Uterus (tissue), 2 donors: ENCODE data around the gene MAGEA11.
"Not testable (repeated sequence)": the region's sequence is repeated elsewhere in the genome, so short reads cannot be mapped to it uniquely, and the experiment has no call there.

Source experiments
- CTCF ChIP-seq, 4 experiments: fragments of 200-600 bp in 2 of 4; fragments of 450-650 bp in 2 of 4; sonication (generic) in 2 of 4; IDR thresholded peaks; one replicate each; pipeline ENCODE4 v1.5.1; 2016 to 2019; ENCODE audit warnings: antibody characterized with exemption in 4 of 4, mild to moderate bottlenecking in 2 of 4, moderate library complexity in 1 of 4
- POLR2A ChIP-seq, 2 donors: fragments of 450-650 bp; IDR thresholded peaks; one replicate each; pipeline ENCODE4 v1.6.1; 2016; ENCODE audit warnings: antibody characterized with exemption in 2 of 2, mild to moderate bottlenecking in 1 of 2, moderate library complexity in 1 of 2

DNA sequence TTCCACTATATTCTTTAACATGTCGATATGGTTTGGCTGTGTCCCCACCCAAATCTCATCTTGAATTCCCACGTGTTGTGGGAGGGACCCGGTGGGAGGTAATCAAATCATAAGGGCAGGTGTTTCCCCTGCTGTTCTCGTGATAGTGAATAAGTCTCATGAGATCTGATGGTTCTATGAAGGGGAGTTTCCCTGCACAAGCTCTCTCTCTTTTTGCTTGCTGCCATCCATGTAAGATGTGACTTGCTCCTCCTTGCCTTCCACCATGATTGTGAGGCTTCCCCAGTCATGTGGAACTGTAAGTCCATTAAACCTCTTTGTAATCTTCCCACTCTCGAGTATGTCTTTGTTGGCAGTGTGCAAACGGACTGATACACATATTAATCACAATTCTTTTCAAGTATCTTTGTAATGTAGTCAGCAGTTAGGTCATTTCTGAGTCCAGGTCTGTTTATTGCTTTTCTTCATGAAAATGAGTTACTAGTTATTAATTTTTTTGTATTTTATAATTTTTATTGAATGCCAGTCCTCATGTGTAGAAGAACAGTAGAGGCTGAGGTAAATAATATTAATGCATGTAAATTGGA, 19.1 kb upstream of the MAGEA11 start:
- TF ChIP-seq CTCF, POLR2A (IDR thresholded peaks at IDR 0.05): not testable (repeated sequence)
